ENCODE results near the gene SSU72.
"Not testable (repeated sequence)": the region's sequence is repeated elsewhere in the genome, so short reads cannot be mapped to it uniquely, and the experiment has no call there.

SSU72 gene

DNA sequence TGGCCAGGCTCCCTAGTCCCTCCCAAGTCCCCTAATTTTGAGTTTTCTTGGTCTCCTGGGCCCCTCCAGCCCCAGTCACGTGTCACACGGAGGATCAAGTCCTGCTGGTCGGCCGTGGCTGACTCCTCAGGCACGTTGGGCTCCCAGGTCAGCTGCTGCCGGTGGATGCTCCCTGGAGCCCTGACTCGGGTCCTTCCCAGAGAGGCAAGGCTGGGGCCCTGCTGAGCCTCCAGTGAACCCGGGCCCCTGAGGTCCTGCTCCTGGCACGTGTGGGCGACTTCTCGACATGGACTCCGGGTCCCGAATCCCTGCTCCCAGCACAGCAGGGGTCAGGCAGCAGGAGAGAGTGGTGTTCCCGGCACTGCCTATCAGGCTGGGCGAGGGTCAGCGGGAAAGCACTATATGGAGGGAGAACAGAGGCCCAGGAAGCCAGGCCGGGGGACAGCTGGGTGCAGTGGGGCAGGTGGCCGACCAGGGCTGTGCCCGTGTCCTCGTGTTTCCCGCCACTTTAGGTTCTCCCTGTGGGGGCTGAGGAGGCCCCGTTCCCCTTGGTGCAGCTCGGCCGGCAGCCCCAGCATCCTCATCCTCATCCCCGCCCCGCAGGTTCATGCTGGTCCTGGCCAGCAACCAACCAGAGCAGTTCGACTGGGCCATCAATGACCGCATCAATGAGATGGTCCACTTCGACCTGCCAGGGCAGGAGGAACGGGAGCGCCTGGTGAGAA lies 47.4 kb downstream of the SSU72 start:
- no peak for DNase-seq (ENCODE audit: low spot score)

DNA sequence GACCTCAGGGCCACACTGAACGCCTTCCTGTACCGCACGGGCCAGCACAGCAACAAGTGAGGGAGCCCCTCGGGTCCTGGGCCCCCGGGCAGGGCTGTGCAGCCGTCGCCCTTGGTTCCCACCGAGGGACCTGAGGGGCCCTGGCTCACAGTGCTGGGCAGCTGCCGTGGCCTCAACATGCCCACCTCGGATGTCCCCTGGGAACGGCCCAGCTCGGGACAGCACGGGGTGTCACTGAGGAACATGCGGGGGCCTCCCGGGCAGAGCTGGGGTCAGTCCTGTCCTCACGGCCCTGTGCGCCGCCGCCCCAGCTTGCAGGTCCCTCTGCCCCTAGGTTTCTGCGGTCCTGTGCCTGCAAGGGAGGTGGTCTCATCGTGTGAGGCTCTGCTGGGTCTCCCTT lies 48.2 kb downstream of the SSU72 start:
- not testable (repeated sequence) for DNase-seq (ENCODE audit: low spot score)

DNA sequence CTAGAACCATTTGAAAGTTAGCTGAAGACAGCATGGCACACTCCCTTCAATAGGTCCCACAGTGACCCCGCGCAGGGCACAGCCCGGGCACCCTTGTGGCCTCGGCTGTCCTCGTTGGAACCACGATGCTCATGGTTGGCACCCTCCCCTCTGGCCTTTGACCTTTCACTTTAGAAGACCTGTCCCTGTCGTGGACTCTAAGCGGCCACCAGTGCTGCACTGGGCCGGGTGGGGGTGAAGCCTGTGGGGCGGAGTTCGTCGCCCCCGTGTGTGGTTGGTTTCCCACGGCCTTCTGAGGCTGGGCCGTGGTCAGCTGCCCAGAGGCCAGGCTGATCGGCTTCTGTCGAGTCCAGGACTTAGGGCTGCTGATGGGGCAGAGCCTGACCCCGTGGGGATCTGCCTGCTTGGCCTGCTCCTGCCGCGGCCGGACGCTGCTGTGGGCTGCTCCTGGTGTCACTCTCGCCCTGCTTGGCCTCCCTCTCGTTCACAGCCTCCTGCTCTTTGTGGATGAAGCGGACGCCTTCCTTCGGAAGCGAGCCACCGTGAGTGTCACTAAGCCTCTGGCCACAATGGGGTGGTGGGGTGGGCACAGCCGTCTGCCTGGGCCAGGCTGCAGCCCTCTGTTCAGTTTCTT lies 49.8 kb downstream of the SSU72 start:
- not testable (repeated sequence) for DNase-seq (ENCODE audit: low spot score)

DNA sequence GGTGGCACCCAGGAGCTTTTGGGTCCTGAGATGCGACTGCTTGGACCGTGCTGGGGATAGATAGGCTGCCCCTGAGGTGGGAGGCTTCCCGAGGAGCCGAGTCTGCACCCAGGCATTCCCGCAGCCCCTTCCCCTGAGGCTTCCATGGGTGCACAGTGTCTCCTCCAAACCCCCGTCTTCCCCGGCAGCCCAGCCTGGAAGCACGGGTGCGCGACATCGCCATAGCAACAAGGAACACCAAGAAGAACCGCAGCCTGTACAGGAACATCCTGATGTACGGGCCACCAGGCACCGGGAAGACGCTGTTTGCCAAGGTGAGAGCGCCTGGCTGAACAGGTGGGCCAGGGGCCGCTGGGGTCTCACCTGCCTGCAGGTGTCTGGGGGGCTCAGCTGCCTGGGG lies 51.0 kb downstream of the SSU72 start:
- DNase-seq (ENCODE audit: low spot score): not testable (repeated sequence)

DNA sequence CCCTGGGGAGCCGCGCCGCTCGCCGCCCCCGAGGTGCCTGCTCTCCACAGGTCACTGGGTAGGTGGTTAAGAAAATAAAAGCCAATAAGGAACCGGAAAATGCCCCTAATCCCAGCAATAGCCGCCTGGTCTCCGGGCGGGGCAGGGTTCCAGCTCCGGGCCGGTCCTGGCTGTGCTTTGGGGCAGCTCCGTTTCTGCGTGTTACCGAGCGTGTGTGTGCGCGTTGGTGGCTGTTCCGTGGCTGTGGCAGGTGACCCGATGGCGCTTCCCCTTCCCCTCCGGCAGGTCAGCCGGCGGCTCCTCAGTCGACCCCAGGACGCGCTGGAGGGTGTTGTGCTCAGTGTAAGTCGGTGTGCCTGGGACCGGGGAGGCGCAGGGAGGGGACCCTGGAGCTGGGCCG lies 51.4 kb downstream of the SSU72 start:
- DNase-seq (ENCODE audit: low spot score): not testable (repeated sequence)

DNA sequence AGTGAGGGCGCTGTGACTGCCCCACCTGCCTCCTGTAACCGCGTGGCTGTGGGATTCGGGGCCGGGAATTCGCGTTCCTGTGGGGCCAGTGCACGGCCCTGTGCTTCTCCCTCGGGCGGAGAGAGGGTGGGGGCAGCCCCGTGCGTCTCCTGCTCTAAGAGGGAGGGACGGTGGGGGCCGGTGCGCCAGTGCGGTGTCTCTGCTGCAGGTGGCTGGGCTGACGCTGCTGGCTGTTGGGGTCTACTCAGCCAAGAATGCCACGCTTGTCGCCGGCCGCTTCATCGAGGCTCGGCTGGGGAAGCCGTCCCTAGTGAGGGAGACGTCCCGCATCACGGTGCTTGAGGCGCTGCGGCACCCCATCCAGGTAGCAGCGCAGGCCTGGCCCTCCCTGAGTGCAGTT lies 52.1 kb downstream of the SSU72 start:
- DNase-seq (ENCODE audit: low spot score): not testable (repeated sequence)

DNA sequence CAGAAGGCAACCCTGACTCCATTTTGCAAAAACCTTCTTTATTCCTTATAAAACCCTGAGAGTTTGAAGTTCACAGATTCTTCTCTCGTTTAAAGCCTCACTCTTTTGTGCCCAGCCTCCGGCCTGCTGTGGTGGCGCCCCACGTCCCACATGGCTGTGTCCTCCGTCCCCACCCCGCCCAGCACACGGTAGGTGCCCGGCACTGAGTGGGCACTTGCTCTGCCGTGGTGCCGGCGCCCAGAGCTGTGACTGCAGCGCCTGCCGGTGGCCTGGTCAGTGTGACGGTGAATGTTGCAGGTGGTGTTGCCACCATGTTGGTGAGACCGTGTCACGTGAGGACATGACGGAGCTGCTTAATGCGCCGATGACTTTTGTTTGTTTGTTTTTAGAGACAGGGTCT lies 53.3 kb downstream of the SSU72 start:
- DNase-seq (ENCODE audit: low spot score): no peak

DNA sequence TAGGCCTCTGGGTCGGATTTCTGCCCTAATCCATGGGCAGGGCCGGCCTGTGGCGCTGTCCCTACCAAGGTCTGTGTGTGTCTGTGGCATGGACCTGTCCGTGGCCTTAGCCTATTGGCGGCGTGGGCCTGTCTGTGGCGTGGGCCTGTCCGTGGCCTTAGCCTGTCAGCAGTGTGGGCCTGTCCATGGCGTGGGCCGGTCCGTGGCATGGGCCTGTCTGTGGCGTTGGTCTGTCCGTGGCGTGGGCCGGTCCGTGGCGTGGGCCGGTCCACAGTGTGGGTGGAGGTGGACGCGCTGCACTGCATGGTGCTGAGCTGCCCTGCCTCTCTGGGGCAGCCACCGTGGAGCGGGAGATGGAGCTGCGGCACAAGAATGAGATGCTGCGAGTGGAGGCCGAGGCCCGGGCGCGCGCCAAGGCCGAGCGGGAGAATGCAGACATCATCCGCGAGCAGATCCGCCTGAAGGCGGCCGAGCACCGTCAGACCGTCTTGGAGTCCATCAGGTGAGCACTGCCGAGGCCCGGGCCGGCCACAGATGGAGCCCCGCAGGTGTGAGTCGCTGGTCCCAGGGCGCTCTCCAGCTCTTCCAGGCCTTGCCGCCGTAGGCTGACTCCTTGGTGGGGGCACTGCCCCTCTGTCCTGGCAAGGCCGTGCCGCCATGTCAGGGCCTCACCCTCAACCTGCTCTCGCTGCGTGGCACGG lies 54.7 kb downstream of the SSU72 start:
- DNase-seq (ENCODE audit: low spot score): not testable (repeated sequence)

DNA sequence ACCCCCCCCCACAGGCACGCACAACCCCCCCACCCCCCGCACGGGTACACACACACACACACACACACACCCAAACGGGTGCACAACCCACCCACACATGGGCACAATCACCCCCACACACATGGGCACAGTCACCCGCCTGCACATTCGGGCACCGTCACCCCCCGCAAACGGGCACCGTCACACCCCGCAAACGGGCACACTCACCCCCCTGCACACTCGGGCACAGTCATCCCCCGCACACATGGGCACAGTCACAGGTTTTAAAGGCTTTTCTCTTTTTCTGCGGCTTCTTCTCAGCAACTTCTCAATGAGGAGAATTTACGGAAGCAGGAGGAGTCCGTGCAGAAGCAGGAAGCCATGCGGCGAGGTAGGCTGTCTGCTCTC lies 56.0 kb downstream of the SSU72 start:
- not testable (repeated sequence) for DNase-seq (ENCODE audit: low spot score)

DNA sequence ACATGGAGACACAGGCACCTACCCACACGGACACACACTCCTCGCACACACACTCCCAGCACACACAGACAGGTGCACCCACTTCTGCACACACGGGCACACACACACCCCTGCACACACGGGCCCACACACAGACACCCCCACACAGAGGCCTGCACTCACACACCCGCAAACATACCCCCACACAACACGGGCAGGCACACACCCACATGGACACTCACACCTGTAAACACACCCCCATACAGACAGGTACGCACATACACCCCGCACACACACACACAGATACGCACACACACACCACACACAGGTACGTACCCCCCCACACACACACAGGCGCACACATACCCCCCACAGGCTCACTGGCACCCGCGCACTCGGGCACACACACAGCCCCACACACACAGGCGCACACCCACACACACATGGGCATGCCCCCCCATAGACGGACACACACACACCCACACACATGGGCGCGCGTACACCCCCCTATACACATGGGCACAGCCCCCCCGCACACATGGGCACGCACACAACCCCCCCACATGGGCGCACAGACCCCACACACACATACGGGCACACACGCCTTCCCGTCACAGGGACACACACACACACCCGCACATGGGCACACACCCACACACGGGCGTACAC lies 56.6 kb downstream of the SSU72 start:
- DNase-seq (ENCODE audit: low spot score): no peak

DNA sequence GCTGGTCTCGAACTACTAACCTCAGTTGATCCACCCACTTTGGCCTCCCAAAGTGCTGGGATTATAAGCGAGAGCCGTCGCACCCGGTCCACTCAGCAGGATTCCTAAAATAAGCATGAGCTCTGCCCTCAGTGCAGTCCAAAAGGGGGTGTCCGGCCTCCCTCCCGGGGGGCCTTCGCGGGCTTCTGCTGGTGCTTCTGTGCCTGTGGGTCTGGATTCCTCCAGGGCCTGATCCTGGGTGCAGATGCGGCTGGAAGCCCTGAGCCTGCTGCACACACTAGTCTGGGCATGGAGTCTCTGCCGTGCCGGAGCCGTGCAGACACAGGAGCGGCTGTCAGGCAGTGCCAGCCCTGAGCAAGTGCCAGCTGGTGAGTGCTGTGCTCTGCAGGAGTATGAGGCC lies 57.7 kb downstream of the SSU72 start:
- not testable (repeated sequence) for DNase-seq (ENCODE audit: low spot score)

DNA sequence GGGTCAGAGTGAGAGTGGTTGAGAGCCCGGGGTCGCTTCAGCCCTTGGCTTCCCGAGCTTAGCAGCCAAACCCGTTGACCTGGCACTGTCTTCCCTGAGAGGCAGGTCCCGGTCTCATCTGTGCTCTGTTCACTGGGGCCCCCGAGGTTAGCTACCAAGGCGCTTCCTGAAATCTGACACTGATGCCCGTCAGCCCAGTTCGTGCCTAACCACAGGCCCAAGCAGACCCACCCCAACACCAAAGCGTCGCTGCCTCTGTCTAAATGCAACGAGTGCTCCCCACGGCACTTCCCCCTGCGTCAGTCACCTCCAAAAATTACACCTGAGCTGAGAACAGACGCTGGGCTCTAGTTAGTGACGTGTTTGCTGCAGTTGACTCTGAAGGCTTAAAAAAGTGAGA lies 60.3 kb downstream of the SSU72 start:
- DNase-seq (ENCODE audit: low spot score): not testable (repeated sequence)

DNA sequence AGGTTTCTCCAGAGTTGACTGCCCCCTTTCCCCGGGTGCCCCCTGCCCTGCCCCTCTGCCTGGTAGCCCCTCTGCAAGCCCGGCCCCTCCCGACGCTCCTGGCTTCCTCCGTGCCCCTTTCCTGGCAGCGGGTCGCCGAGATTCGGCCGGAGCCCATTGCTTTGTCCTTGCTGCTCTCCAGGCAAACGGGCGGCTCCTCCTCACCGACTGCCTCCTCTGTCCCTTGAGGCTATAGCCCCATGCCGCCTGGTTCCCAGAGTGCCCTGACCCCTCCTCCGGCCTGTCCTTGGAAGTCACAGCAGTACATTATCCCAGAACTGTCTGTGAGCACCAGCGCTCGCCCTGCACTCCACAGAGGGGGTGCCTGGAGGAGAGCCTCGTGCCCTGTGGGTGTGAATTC lies 61.0 kb downstream of the SSU72 start:
- DNase-seq (ENCODE audit: low spot score): not testable (repeated sequence)

DNA sequence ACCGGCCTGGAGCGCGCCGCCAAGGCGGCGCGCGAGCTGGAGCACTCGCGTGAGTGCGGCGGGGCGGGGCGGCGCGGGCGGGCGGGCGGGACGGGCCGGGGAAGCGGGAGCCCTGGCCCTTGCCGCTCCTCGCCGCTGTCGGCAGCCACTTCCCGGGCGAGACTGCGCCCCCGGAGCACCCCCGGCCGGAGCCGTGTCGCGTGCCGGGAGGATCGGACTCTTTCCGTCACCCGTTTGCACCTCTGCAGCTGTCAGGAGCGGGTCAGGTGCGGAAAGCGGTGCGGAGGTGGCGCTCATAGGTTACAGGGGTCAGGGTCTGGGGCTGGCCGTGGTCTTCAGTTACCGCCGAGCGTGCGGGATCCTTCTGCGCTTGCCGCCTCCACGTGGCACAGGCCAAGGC lies 62.2 kb downstream of the SSU72 start:
- DNase-seq (ENCODE audit: low spot score): not testable (repeated sequence)

DNA sequence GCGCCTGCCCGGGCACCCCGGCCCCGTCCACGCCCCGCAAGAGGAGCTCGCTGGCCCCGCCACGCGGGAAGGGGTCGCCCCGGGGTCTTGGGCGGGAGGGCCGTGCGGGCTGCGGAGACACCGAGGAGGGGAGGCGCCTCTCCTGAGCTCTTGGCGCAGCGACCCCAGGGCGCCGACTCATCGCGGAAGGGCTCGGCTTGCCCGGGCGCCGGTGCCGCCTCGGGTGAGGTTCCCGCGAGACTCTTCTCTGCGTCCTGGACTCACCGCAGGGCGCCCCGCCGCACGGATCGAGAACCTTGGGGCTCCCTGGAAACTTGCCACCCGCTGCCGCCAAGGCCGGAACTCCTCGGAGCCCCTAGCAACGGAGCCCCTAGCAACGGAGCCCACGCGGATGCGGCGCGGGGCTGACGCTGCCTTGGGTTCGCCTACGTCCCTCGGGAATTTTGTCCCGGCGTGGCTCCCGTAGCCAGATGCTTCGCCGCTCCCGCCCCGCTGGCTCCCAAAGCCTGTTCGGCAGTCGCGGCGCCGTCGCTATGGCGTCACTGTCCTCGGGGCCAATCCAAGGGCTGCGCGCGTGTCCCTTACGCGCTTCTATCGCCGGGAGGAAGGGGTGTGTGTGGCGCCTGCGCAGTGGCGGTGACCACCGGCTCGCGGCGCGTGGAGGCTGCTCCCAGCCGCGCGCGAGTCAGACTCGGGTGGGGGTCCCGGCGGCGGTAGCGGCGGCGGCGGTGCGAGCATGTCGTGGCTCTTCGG lies 63.0 kb downstream of the SSU72 start, which contains the start of gene ATAD3A:
ATAD3A (plus strand) TSS at position 630 of the 753 bp plus-strand sequence; CDS start at position 737, 107 bp downstream.
- peak; percentile 96 for DNase-seq (ENCODE audit: low spot score)

DNA sequence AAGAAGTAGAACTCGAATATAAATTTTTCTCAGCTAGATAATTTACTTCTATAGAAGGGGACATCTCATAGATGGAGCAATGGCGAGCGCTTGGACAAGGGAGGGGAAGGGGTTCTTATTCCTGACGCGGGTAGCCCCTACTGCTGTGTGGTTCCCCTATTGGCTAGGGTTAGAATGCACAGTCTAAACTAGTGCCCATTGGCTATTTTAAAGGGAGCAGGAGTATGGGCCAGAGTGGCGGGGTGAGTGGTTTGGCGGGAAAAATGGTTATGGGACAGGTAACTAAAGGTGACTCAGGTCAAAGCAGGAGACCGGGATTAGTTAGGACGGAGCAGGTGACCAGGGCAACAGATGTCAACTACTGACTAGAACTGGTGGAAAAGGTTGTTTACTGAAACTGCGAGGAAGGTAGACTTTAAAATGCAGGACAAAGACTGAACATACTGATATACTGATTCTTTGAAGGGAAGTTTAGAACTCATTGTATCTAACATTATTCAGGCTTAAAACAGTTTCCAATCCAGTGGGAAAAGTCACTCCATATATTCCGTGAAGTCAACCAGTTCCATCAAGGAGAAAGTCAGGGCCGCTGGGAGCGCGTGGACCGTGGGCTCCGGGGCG lies 63.6 kb downstream of the SSU72 start:
- peak; percentile 36 for DNase-seq (ENCODE audit: low spot score)

DNA sequence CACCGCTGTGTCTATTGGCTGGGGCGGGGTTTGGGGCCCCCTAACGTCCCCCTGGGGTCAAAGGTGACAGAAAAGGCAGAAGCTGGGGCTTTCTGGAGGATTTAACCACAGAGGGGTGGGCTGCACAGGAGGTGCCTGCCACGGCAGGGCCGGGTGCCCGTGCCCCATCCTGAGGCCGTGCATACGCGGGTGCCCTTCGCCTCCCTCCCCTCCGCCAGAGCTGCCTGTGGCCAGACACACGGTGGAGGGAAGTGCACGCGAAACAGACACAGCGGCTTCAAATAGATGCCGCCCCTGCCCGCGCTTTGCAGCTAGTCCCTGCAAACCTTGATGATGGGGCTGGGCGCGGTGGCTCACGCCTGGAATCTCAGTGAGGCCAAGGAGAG lies 65.2 kb downstream of the SSU72 start:
- not testable (repeated sequence) for DNase-seq (ENCODE audit: low spot score)

DNA sequence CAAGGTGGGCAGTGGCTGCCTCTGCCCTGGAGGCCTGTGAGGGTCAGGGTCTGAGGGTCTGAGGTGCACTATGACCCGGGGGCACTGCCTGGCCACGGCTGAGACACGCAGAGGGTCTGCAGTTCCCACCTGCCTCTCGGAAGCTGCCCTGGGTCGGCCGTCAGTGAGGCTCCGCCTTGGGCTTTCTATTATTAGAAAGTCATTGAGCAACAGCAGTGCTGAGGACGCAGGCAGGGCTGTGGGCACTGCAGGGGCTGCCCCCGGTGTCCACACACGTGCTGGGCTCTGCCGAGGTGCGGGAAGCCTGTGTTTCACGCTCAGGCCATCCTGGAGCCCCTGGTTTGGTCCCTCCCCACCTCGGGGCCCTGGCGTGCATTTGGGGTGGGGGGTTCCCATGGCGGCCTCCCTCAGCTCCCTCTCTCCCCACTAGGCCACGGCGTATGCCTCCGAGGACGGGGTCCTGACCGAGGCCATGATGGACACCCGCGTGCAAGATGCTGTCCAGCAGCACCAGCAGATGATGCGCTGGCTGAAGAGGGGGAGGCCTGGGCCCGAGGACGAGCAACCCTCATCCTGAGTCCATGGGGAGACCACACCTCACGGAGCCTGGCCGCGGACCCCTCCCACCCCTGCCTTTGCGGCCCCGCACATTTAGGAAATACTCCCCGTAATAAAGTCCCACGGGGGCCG lies 65.7 kb downstream of the SSU72 start:
- not testable (repeated sequence) for DNase-seq (ENCODE audit: low spot score)

DNA sequence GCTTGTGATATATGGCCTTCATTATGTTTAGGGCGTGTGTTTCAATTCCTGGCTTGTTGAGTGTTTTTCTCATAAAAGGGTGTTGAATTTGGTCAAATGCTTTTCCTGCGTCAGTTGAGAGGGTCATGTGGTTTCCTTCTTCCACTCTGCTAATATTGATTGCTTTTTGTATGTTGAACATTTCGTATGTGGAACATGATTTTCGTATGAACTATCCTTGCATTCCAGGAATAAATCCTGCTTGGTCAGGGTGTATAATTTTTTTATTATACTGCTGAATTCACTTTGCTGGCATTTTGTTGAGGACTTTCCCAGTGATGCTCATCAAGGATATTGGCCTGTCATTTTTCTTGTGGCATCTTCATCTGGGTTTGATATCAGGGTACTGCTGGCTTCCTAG lies 67.4 kb downstream of the SSU72 start:
- DNase-seq (ENCODE audit: low spot score): no peak

DNA sequence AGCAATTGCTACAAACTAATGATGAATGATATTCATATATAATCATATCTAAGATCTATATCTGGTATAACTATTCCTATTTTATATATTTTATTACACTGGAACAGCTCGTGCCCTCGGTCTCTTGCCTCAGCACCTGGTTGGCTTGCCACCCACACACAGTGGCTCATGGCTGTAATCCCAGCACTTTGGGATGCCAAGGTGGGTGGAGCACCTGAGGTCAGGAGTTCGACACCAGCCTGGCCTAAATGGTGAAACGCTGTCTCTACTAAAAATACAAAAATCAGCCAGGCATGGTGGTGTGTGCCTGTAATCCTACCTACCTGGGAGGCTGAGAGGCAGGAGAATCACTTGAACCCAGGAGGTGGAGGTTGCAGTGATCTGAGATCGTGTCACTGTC lies 68.9 kb downstream of the SSU72 start:
- DNase-seq (ENCODE audit: low spot score): not testable (repeated sequence)

DNA sequence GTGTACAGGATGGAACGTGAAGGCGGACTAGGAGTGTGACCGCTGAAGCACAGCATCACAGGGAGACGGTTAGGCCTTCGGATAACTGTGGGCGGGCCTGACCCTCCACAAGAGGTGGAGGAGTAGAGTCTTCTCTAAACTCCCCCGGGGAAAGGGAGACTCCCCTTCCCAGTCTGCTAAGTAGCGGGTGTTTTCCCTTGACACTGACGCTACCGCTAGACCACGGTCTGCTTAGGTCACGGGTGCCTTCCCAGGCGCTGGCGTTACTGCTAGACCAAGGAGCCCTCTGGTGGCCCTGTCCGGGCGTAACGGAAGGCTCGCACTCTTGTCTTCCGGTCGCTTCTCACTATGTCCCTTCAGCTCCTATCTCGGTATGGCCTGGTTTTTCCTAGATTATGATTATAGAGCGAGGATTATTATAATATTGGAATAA lies 69.3 kb downstream of the SSU72 start:
- DNase-seq (ENCODE audit: low spot score): peak; percentile 70
